GM21447 (cell line): Measurements from ENCODE around the gene IL18.
A peak's percentile ranks its signal among the peaks of the same experiment; 100 is the strongest.
"Not testable (repeated sequence)": the region's sequence is repeated elsewhere in the genome, so short reads cannot be mapped to it uniquely, and the experiment has no call there.

Experiments
- ATAC-seq: cut with Tn5 transposase; IDR thresholded peaks from one replicate; pipeline ENCODE4 v1.9.1; 2021; ENCODE audit not compliant: unreplicated experiment

Gene IL18

GRCh38 chr11:112172362-112172994 is 8.6 kb upstream of the IL18 start:
- ATAC-seq, result no peak

- no peak for ATAC-seq
These were observed 3.3 kb upstream of the IL18 start, which contains the start of gene TEX12 for GRCh38 chr11:112167145-112167544. Gene TEX12 (plus strand): TSS chr11:112167372. CDS start chr11:112169269, 1,897 bp downstream.

- ATAC-seq, result no peak
These were observed 2.7 kb upstream of the IL18 start for GRCh38 chr11:112166562-112166961.

GRCh38 chr11:112165049-112165448 is 1.2 kb upstream of the IL18 start:
- no peak for ATAC-seq

- no peak for ATAC-seq
These were observed 940 bp downstream of the IL18 start for GRCh38 chr11:112162761-112163546.

GRCh38 chr11:112162200-112162599 is 1.7 kb downstream of the IL18 start:
- not testable (repeated sequence) for ATAC-seq

- no peak for ATAC-seq
These were observed 2.9 kb downstream of the IL18 start for GRCh38 chr11:112161012-112161411.

GRCh38 chr11:112160091-112160848 is 3.6 kb downstream of the IL18 start:
- no peak for ATAC-seq

- ATAC-seq, result peak; percentile 58
These were observed 4.5 kb downstream of the IL18 start for GRCh38 chr11:112159098-112160065.

- ATAC-seq, result no peak
These were observed 6.7 kb downstream of the IL18 start for GRCh38 chr11:112156956-112157766.

- ATAC-seq, result no peak
These were observed 7.5 kb downstream of the IL18 start for GRCh38 chr11:112156153-112156955.

- no peak for ATAC-seq
These were observed 13.4 kb downstream of the IL18 start for GRCh38 chr11:112150517-112150916.

GRCh38 chr11:112143597-112143996 is 20.3 kb downstream of the IL18 start:
- ATAC-seq, result no peak

GRCh38 chr11:112134473-112134872 is 29.4 kb downstream of the IL18 start:
- ATAC-seq, result no peak

- ATAC-seq, result no peak
These were observed 31.2 kb downstream of the IL18 start for GRCh38 chr11:112132737-112133136.

- no peak for ATAC-seq
These were observed 34.2 kb downstream of the IL18 start for GRCh38 chr11:112129656-112130055.

GRCh38 chr11:112128483-112129121 is 35.3 kb downstream of the IL18 start:
- no peak for ATAC-seq

GRCh38 chr11:112127056-112127455 is 36.8 kb downstream of the IL18 start:
- ATAC-seq, result no peak
